HEK293T (cell line): ENCODE measurements around the gene UFC1.

Experiments
- CTCF ChIA-PET: fragments of 350-600 bp; formaldehyde crosslinking; extraction: SDS; loops from one replicate; lab custom pipeline; 2021; ENCODE audit warnings: antibody characterized with exemption, inconsistent platforms; lab: Yijun Ruan, JAX
- POLR2A ChIA-PET: fragments of 350-600 bp; formaldehyde crosslinking; extraction: SDS; loops from one replicate; lab custom pipeline; 2020; ENCODE audit warnings: antibody characterized with exemption, inconsistent platforms; lab: Yijun Ruan, JAX
- DNase-seq: peaks from one replicate; pipeline ENCODE4 v3.0.0; 2012; ENCODE audit warnings: mixed read lengths; ENCODE audit errors: extremely low spot score
- ARNT ChIP-seq: fragments of 450-650 bp; IDR thresholded peaks from 2 replicates; pipeline ENCODE4 v1.6.1; 2017; ENCODE audit warnings: mild to moderate bottlenecking
- BHLHE40 ChIP-seq: fragments of 450-650 bp; IDR thresholded peaks from 2 replicates; pipeline ENCODE4 v1.6.1; 2016; ENCODE audit warnings: mild to moderate bottlenecking, moderate library complexity, borderline replicate concordance
- CTBP1 ChIP-seq: fragments of 450-650 bp; IDR thresholded peaks from 2 replicates; pipeline ENCODE4 v1.6.1; 2016; ENCODE audit warnings: borderline replicate concordance
- ELF4 ChIP-seq: fragments of 450-650 bp; IDR thresholded peaks from 2 replicates; pipeline ENCODE4 v1.6.1; 2017; ENCODE audit warnings: antibody characterized with exemption
- FOXA1 ChIP-seq: fragments of 450-650 bp; IDR thresholded peaks from 2 replicates; pipeline ENCODE4 v1.6.1; 2016; ENCODE audit warnings: mild to moderate bottlenecking
- FOXK2 ChIP-seq: fragments of 450-650 bp; IDR thresholded peaks from 2 replicates; pipeline ENCODE4 v1.6.1; 2016; ENCODE audit warnings: mild to moderate bottlenecking
- FOXM1 ChIP-seq: fragments of 450-650 bp; IDR thresholded peaks from 2 replicates; pipeline ENCODE4 v1.6.1; 2017; ENCODE audit warnings: mild to moderate bottlenecking, borderline replicate concordance
- HDGF ChIP-seq: fragments of 450-650 bp; IDR thresholded peaks from 2 replicates; pipeline ENCODE4 v1.6.1; 2017; ENCODE audit warnings: antibody characterized with exemption, borderline replicate concordance
- L3MBTL2 ChIP-seq: fragments of 450-650 bp; conservative IDR thresholded peaks from 2 replicates; pipeline ENCODE4 v1.6.1; 2016; ENCODE audit warnings: mild to moderate bottlenecking
- LEF1 ChIP-seq: fragments of 450-650 bp; IDR thresholded peaks from 2 replicates; pipeline ENCODE4 v1.6.1; 2017; ENCODE audit warnings: mild to moderate bottlenecking, borderline replicate concordance
- NFRKB ChIP-seq: fragments of 450-650 bp; IDR thresholded peaks from 2 replicates; pipeline ENCODE4 v1.6.1; 2016; ENCODE audit warnings: mild to moderate bottlenecking, moderate library complexity
- PKNOX1 ChIP-seq: fragments of 450-650 bp; IDR thresholded peaks from 2 replicates; pipeline ENCODE4 v1.6.1; 2016
- SP1 ChIP-seq: fragments of 450-650 bp; IDR thresholded peaks from 2 replicates; pipeline ENCODE4 v1.6.1; 2017
- SUZ12 ChIP-seq: fragments of 450-650 bp; IDR thresholded peaks from 2 replicates; pipeline ENCODE4 v1.6.1; 2016; ENCODE audit warnings: mild to moderate bottlenecking
- TARDBP ChIP-seq: fragments of 450-650 bp; IDR thresholded peaks from 2 replicates; pipeline ENCODE4 v1.6.1; 2016
- ZNF384 ChIP-seq: fragments of 450-650 bp; IDR thresholded peaks from 2 replicates; pipeline ENCODE4 v1.6.1; 2016

Gene UFC1

GRCh38 chr1:161122967-161123366 lies 30.8 kb upstream of the UFC1 start:
- TF ChIP-seq FOXK2 (no peak), PKNOX1 (no peak), ARNT (no peak), CTBP1 (no peak), TARDBP (no peak), HDGF (no peak), FOXA1 (no peak), ZNF384 (no peak), SP1 (no peak), SUZ12 (no peak), BHLHE40 (no peak), LEF1 (no peak), L3MBTL2 (no peak), FOXM1 (no peak), ELF4 (no peak), NFRKB (no peak)
- no peak for DNase-seq
- ChIA-PET CTCF (no interaction called here), POLR2A (no interaction called here)

- POLR2A ChIA-PET: no interaction called here
- CTCF ChIA-PET: no interaction called here
- TF ChIP-seq HDGF: no peak
- no peak for TF ChIP-seq FOXA1
- TF ChIP-seq SP1: no peak
- TF ChIP-seq FOXM1: no peak
- no peak for TF ChIP-seq BHLHE40
- no peak for TF ChIP-seq PKNOX1
- TF ChIP-seq FOXK2: no peak
- no peak for TF ChIP-seq NFRKB
- TF ChIP-seq ELF4: no peak
- no peak for DNase-seq
These were observed 26.1 kb upstream of the UFC1 start for GRCh38 chr1:161127649-161128048.

- DNase-seq: no peak
- TF ChIP-seq FOXK2 (no peak), FOXA1 (no peak), PKNOX1 (no peak), FOXM1 (no peak), SP1 (no peak), ARNT (no peak), ZNF384 (no peak), NFRKB (no peak), SUZ12 (no peak), CTBP1 (no peak), L3MBTL2 (no peak), HDGF (no peak), LEF1 (no peak), TARDBP (no peak), BHLHE40 (no peak)
- CTCF ChIA-PET: no interaction called here
- POLR2A ChIA-PET: interaction anchor here (0.7 kb wide), 1 partner anchor 25 kb away, joined by 3 read pairs; the partner anchor contains the start of gene UFC1
These were observed 25.0 kb upstream of the UFC1 start for GRCh38 chr1:161128591-161129420.

DNA sequence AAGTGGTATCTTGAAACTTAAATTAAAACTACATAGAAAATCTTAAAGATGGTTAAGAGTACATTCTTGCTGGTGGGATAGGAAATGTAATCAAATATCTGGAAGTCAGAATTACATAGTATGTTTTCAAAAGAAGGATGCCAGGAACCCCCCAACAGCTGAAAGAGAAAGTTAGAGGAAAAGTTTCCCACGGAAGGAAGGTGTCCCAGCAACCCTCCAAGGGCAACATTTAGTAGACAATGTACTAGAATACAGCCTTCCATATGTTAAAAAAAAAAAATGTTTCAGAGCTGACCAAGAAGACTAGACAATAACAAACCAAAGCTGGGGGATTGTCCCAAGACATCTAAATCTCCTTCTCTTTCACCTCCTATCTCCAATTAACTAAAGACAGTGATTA lies 23.5 kb upstream of the UFC1 start:
- CTCF ChIA-PET: no interaction called here
- POLR2A ChIA-PET: no interaction called here

More for the DNA sequence above, 23.5 kb upstream of the UFC1 start:
- no peak for DNase-seq
- TF ChIP-seq ZNF384: no peak
- no peak for TF ChIP-seq FOXA1
- TF ChIP-seq BHLHE40: no peak
- no peak for TF ChIP-seq SP1
- no peak for TF ChIP-seq SUZ12
- no peak for TF ChIP-seq ARNT
- TF ChIP-seq FOXK2: no peak
- no peak for TF ChIP-seq CTBP1
- TF ChIP-seq HDGF: no peak
- no peak for TF ChIP-seq NFRKB
- TF ChIP-seq ELF4: no peak
- no peak for TF ChIP-seq L3MBTL2
- no peak for TF ChIP-seq FOXM1
- no peak for TF ChIP-seq PKNOX1
- no peak for TF ChIP-seq LEF1
- no peak for TF ChIP-seq TARDBP
